ENCODE measurements around the gene IFT20.

The IFT20 gene

DNA sequence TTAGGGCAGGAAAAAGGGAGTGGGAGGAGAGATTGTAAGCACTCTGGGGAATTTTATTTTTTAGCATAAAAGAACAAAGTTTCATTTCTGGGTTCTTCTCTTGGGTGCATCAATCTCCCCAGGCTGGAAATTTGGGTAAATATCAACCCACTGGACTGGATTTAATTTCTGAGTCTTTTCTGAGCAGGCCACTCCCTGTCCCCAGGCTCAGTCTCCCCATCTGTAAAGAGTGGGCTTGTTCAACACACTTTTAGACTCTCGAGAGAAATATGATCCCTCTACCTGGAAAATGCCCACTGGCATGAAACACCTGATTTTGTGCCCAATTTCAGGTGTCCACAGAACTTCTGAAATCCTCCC, 35.5 kb upstream of the IFT20 start:
- Histone ChIP-seq H3K36me3 (ENCODE audit: control insufficient read depth in 1 of 2, insufficient read depth in 2 of 2, low read length in 2 of 2) (peaks cover 0 to 2% of the 10 kb centered on the region in 2 experiments), H2BK5ac (ENCODE audit: low read depth, low read length, poor library complexity) (no peak overlapping the region), H3K27me3 (ENCODE audit: insufficient read depth, low read length) (peaks cover 21% of the 10 kb centered on the region), H3K9ac (ENCODE audit: low read length) (no peak overlapping the region), H2AFZ (ENCODE audit: insufficient read depth, low read length, poor library complexity) (no peak overlapping the region), H3K18ac (ENCODE audit: low read length) (no peak overlapping the region), H4K91ac (ENCODE audit: low read depth, low read length) (no peak overlapping the region), H3K4me2 (ENCODE audit: low read length) (peak overlapping the region; percentile 63), H2BK120ac (ENCODE audit: insufficient read depth, low read length, poor library complexity) (no peak overlapping the region), H3K14ac (ENCODE audit: low read length) (no peak overlapping the region), H3K4me1 (ENCODE audit: control insufficient read depth in 1 of 2, insufficient read depth in 2 of 2, low read length in 2 of 2) (peaks cover 16 to 22% of the 10 kb centered on the region in 2 experiments), H3K4ac (ENCODE audit: low read depth, low read length) (no peak overlapping the region), H3K27ac (ENCODE audit: low read depth, low read length) (no peak overlapping the region), H3K23ac (ENCODE audit: low read length) (no peak overlapping the region), H3K79me2 (ENCODE audit: control insufficient read depth, insufficient read depth, low read length, poor library complexity) (no peaks in the 10 kb centered on the region), H3K9me3 (ENCODE audit: insufficient read depth, low read depth, low read length) (no peaks in the 10 kb centered on the region), H4K12ac (ENCODE audit: low read depth, low read length) (no peak overlapping the region), H4K8ac (ENCODE audit: low read depth, low read length) (no peak overlapping the region), H3K4me3 (ENCODE audit: low read depth, low read length) (no peak overlapping the region), H2BK12ac (ENCODE audit: low read length) (no peak overlapping the region), H2AK5ac (ENCODE audit: low read length) (no peak overlapping the region), H3K79me1 (ENCODE audit: low read length) (no peaks in the 10 kb centered on the region)
- WGBS (ENCODE audit: extremely low coverage, insufficient coverage, insufficient read length): no CpG with 5 or more reads among the region's 1 CpG
- DNase-seq: no peak

DNA sequence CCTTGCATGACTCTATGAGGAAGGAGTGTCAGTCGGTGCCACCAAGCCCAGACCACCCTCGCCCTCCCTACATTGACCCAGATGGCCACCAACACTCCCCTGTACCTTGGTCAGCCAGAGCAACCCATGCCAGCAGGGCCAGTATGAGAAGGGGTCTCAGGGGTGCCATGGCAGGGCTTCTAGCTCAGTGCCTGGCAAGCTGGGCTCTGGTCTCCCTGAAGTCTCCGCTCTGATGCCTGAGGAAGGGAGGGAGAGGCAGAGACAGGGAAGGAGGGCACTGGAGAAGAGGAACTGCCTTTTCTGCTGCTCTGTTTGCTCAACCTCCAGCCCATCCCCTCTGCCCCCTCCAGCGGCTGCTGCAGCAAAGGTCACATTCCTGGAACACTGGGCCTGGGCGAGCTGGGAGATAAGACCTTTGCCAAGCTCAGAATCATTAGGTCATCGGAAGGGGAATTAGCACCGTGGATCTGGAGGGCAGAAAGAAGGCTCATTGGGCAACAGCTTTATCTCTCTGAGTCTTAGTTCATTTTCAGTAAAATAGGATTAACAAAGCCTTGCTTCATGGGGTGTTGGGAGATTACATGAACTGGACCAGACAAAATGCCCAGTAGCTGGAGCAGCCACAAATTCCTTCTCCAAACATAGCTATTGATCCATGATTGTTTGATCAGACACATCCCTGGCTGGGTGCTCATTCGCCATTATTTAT, 34.9 kb upstream of the IFT20 start, which contains the start of gene VTN:
VTN (minus strand) TSS at position 273 of the 709 bp plus-strand sequence; CDS start at position 169, 104 bp downstream.
- peaks cover 0 to 2% of the 10 kb centered on the region in 2 experiments for H3K36me3 ChIP-seq (ENCODE audit: control insufficient read depth in 1 of 2, insufficient read depth in 2 of 2, low read length in 2 of 2)
- no peak within 1 kb of the TSS for H3K9ac ChIP-seq (ENCODE audit: low read length)
- H2BK120ac ChIP-seq (ENCODE audit: insufficient read depth, low read length, poor library complexity): no peak within 1 kb of the TSS
- no peak within 1 kb of the TSS for H3K23ac ChIP-seq (ENCODE audit: low read length)
- no peaks in the 10 kb centered on the region for H3K79me1 ChIP-seq (ENCODE audit: low read length)
- peaks cover 21% of the 10 kb centered on the region for H3K27me3 ChIP-seq (ENCODE audit: insufficient read depth, low read length)
- H3K27ac ChIP-seq (ENCODE audit: low read depth, low read length): no peak within 1 kb of the TSS
- no peak within 1 kb of the TSS for H2BK5ac ChIP-seq (ENCODE audit: low read depth, low read length, poor library complexity)
- no peak within 1 kb of the TSS for H3K18ac ChIP-seq (ENCODE audit: low read length)
- H3K4me3 ChIP-seq (ENCODE audit: low read depth, low read length): no peak within 1 kb of the TSS
- peak within 1 kb of the TSS; percentile 47 for H2BK12ac ChIP-seq (ENCODE audit: low read length)
- peak within 1 kb of the TSS; percentile 63 for H3K4me2 ChIP-seq (ENCODE audit: low read length)
- H3K9me3 ChIP-seq (ENCODE audit: insufficient read depth, low read depth, low read length): no peaks in the 10 kb centered on the region
- no peak within 1 kb of the TSS for H2AK5ac ChIP-seq (ENCODE audit: low read length)
- H2AFZ ChIP-seq (ENCODE audit: insufficient read depth, low read length, poor library complexity): no peak within 1 kb of the TSS
- H4K8ac ChIP-seq (ENCODE audit: low read depth, low read length): peak within 1 kb of the TSS; percentile 4
- DNase-seq: peak; percentile 27 to 64
- H3K14ac ChIP-seq (ENCODE audit: low read length): no peak within 1 kb of the TSS
- WGBS (ENCODE audit: extremely low coverage, insufficient coverage, insufficient read length): no CpG with 5 or more reads among the region's 8 CpGs
- peaks cover 16 to 22% of the 10 kb centered on the region in 2 experiments for H3K4me1 ChIP-seq (ENCODE audit: control insufficient read depth in 1 of 2, insufficient read depth in 2 of 2, low read length in 2 of 2)
- peak within 1 kb of the TSS; percentile 54 for H4K91ac ChIP-seq (ENCODE audit: low read depth, low read length)
- H3K4ac ChIP-seq (ENCODE audit: low read depth, low read length): no peak within 1 kb of the TSS
- no peaks in the 10 kb centered on the region for H3K79me2 ChIP-seq (ENCODE audit: control insufficient read depth, insufficient read depth, low read length, poor library complexity)
- H4K12ac ChIP-seq (ENCODE audit: low read depth, low read length): no peak within 1 kb of the TSS

- H3K79me2 ChIP-seq (ENCODE audit: control insufficient read depth, insufficient read depth, low read length, poor library complexity): no peaks in the 10 kb centered on the region
- H2BK5ac ChIP-seq (ENCODE audit: low read depth, low read length, poor library complexity): no peak overlapping the region
- H3K4ac ChIP-seq (ENCODE audit: low read depth, low read length): no peak overlapping the region
- no peak overlapping the region for H2BK120ac ChIP-seq (ENCODE audit: insufficient read depth, low read length, poor library complexity)
- H3K9me3 ChIP-seq (ENCODE audit: insufficient read depth, low read depth, low read length): no peaks in the 10 kb centered on the region
- H4K91ac ChIP-seq (ENCODE audit: low read depth, low read length): peak overlapping the region; percentile 54
- H2AFZ ChIP-seq (ENCODE audit: insufficient read depth, low read length, poor library complexity): no peak overlapping the region
- no peak overlapping the region for H2BK12ac ChIP-seq (ENCODE audit: low read length)
- H3K14ac ChIP-seq (ENCODE audit: low read length): no peak overlapping the region
- H3K4me3 ChIP-seq (ENCODE audit: low read depth, low read length): no peak overlapping the region
- H3K4me2 ChIP-seq (ENCODE audit: low read length): no peak overlapping the region
- H3K27me3 ChIP-seq (ENCODE audit: insufficient read depth, low read length): peaks cover 21% of the 10 kb centered on the region
- H3K79me1 ChIP-seq (ENCODE audit: low read length): no peaks in the 10 kb centered on the region
- WGBS (ENCODE audit: extremely low coverage, insufficient coverage, insufficient read length): no CpG with 5 or more reads among the region's 10 CpGs
- H3K18ac ChIP-seq (ENCODE audit: low read length): no peak overlapping the region
- no peak overlapping the region for H4K8ac ChIP-seq (ENCODE audit: low read depth, low read length)
- no peak overlapping the region for H3K27ac ChIP-seq (ENCODE audit: low read depth, low read length)
- H3K4me1 ChIP-seq (ENCODE audit: control insufficient read depth in 1 of 2, insufficient read depth in 2 of 2, low read length in 2 of 2): peaks cover 16 to 22% of the 10 kb centered on the region in 2 experiments
- H3K9ac ChIP-seq (ENCODE audit: low read length): no peak overlapping the region
- H2AK5ac ChIP-seq (ENCODE audit: low read length): no peak overlapping the region
- no peak for DNase-seq
- peaks cover 0 to 5% of the 10 kb centered on the region in 2 experiments for H3K36me3 ChIP-seq (ENCODE audit: control insufficient read depth in 1 of 2, insufficient read depth in 2 of 2, low read length in 2 of 2)
- H4K12ac ChIP-seq (ENCODE audit: low read depth, low read length): no peak overlapping the region
- no peak overlapping the region for H3K23ac ChIP-seq (ENCODE audit: low read length)
Observed at GRCh38 chr17:28369684-28370034, 34.4 kb upstream of the IFT20 start.

GRCh38 chr17:28368915-28369683, 33.8 kb upstream of the IFT20 start:
- Histone ChIP-seq H3K27me3 (ENCODE audit: insufficient read depth, low read length) (peaks cover 21% of the 10 kb centered on the region), H3K9ac (ENCODE audit: low read length) (no peak overlapping the region), H3K4me3 (ENCODE audit: low read depth, low read length) (no peak overlapping the region), H2AK5ac (ENCODE audit: low read length) (no peak overlapping the region), H3K18ac (ENCODE audit: low read length) (no peak overlapping the region), H2BK12ac (ENCODE audit: low read length) (no peak overlapping the region), H2BK120ac (ENCODE audit: insufficient read depth, low read length, poor library complexity) (no peak overlapping the region), H3K23ac (ENCODE audit: low read length) (no peak overlapping the region), H3K79me2 (ENCODE audit: control insufficient read depth, insufficient read depth, low read length, poor library complexity) (no peaks in the 10 kb centered on the region), H4K8ac (ENCODE audit: low read depth, low read length) (no peak overlapping the region), H3K36me3 (ENCODE audit: control insufficient read depth in 1 of 2, insufficient read depth in 2 of 2, low read length in 2 of 2) (peaks cover 2 to 10% of the 10 kb centered on the region in 2 experiments), H4K12ac (ENCODE audit: low read depth, low read length) (no peak overlapping the region), H2AFZ (ENCODE audit: insufficient read depth, low read length, poor library complexity) (no peak overlapping the region), H3K4me1 (ENCODE audit: control insufficient read depth in 1 of 2, insufficient read depth in 2 of 2, low read length in 2 of 2) (peaks cover 16 to 22% of the 10 kb centered on the region in 2 experiments), H3K14ac (ENCODE audit: low read length) (no peak overlapping the region), H3K9me3 (ENCODE audit: insufficient read depth, low read depth, low read length) (no peaks in the 10 kb centered on the region), H3K79me1 (ENCODE audit: low read length) (no peaks in the 10 kb centered on the region), H3K4me2 (ENCODE audit: low read length) (no peak overlapping the region), H2BK5ac (ENCODE audit: low read depth, low read length, poor library complexity) (no peak overlapping the region), H4K91ac (ENCODE audit: low read depth, low read length) (no peak overlapping the region), H3K4ac (ENCODE audit: low read depth, low read length) (no peak overlapping the region), H3K27ac (ENCODE audit: low read depth, low read length) (no peak overlapping the region)
- no CpG with 5 or more reads among the region's 23 CpGs for WGBS (ENCODE audit: extremely low coverage, insufficient coverage, insufficient read length)
- no peak for DNase-seq
